Stimulated activated naive CD8-positive, alpha-beta T cell treated with anti-CD3 and anti-CD28 coated beads, Interleukin-15, Interleukin-2, amounts not matched to agents 100 U/mL and 50 U/mL, for 24 hours (primary cell): ENCODE data around the gene RAB5B.

Experiments used
- ATAC-seq: fragments of 150-1000 bp; cut with Tn5 transposase; one replicate; pipeline ENCODE4 v1.10.0; 2021
- DNase-seq: peaks from one replicate; pipeline ENCODE4 v3.0.0; 2021

RAB5B gene, protein sequence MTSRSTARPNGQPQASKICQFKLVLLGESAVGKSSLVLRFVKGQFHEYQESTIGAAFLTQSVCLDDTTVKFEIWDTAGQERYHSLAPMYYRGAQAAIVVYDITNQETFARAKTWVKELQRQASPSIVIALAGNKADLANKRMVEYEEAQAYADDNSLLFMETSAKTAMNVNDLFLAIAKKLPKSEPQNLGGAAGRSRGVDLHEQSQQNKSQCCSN

GRCh38 chr12:55973599-55974307, at the start of gene RAB5B:
Gene RAB5B (plus strand): TSS chr12:55974078. CDS start chr12:55986961, 12,883 bp downstream.
- ATAC-seq (peak; percentile 95), DNase-seq (peak; percentile 96)

- DNase-seq (no peak), ATAC-seq (no peak)
These were observed 48.5 kb upstream of the RAB5B start for GRCh38 chr12:55925371-55925770.

GRCh38 chr12:55925870-55926737, 47.8 kb upstream of the RAB5B start:
- no peak for ATAC-seq
- no peak for DNase-seq

DNA sequence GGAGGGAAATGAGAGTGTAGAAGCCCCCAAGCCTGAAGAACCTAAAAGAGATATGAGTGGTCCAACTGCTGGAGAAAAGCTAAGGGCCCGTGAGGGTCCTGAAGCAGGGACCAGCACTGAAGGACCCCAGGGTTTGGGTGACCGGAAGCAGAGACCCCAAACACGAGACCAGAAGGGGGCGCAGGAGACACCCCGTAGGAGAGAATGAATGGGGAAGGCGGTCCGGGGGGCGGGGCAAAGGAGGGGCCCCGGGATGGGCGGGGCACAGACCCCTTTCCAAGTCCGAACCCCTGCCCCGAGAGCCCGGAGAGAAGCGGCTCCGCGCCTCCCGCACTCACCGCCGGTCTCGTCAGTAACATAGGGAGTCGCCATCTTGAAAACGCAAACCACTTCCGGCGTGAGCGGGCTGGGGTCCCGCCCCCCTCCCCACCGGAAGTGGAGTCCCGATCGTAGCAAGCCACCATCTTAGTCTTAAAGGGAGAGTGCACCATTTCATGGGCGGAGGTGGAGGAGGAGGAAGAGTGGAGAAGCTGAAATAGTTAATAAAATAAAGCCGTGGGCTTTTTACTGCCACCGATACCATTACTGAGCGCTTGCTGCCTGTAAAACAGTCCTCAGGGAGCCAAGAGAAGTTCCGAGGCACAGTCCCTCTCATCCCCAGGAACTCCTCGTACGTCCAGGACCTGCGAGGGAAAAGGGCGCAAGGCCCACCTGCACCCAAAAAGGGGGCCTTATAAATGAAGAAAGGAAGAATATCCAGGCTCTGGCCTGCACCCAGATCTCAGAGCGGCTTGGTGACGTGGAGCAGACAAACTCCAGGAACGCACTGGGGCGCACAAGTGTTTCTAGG, 46.9 kb upstream of the RAB5B start:
- ATAC-seq (peak; percentile 50), DNase-seq (peak; percentile 97)

- ATAC-seq: peak; percentile 29
- DNase-seq: peak; percentile 75
These were observed 46.0 kb upstream of the RAB5B start, which contains the start of gene PYM1 for GRCh38 chr12:55927588-55928502. Gene PYM1 (minus strand): TSS chr12:55927894. CDS start chr12:55927761, 133 bp downstream.

- DNase-seq: peak; percentile 85
These were observed 44.5 kb upstream of the RAB5B start for GRCh38 chr12:55929306-55929791.

DNA sequence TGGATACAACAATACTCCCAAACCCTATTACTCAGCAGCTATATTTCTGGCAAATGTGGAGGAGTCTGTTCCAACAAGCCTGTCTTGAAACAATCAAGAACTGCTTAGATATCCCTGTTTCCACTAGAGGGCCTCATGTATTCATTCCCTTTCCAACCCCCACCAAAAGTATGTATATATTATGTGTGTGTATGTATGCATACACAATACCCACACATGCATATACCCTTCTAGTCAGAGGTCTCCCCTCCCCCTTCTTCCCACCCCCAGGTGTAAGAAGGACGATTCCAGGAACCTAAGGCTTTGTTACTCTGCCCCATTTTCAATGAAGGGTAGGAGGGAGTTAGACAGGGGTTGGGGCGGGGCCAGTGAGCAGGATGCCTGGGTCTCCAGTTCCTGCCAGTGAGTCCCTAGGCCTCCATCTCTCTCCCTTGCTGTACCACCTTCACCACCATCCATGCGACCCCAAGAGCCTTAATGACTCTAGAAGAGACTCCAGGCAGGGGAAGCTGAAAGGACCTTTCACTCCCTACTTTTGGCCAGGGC, 43.0 kb upstream of the RAB5B start, which contains the start of gene DGKA:
TSS of gene DGKA (plus strand) at position 392 of the 546 bp plus-strand sequence. CDS start 5,342 bp downstream, outside the sequence.
- DNase-seq (peak; percentile 82), ATAC-seq (peak; percentile 48)

More at GRCh38 chr12:55929306-55929791, 44.5 kb upstream of the RAB5B start:
- ATAC-seq: peak; percentile 60

DNA sequence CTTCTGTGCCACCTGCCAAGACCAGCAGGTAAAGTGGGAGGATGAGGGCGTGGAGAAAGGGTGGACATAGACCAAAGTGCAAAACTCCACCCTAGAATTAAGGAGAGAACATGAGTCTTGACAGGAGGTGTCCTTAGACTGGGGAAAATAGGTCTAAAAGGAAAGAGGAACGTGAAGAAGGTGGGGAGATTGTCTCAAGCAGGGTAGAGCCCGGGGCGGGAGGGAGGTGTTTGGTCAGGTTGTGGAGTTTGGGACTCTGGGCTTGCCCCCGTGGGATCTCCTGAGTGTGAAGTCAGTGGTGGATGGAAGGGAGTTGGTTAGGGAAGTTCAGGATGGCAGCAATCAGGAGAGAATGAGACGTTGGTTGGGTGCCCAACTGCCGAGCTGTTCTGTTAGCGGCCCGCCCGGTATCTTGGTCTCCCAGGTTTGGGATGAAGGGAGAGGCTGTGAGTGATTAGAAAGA, 42.5 kb upstream of the RAB5B start:
- no peak for ATAC-seq
- DNase-seq: no peak

DNA sequence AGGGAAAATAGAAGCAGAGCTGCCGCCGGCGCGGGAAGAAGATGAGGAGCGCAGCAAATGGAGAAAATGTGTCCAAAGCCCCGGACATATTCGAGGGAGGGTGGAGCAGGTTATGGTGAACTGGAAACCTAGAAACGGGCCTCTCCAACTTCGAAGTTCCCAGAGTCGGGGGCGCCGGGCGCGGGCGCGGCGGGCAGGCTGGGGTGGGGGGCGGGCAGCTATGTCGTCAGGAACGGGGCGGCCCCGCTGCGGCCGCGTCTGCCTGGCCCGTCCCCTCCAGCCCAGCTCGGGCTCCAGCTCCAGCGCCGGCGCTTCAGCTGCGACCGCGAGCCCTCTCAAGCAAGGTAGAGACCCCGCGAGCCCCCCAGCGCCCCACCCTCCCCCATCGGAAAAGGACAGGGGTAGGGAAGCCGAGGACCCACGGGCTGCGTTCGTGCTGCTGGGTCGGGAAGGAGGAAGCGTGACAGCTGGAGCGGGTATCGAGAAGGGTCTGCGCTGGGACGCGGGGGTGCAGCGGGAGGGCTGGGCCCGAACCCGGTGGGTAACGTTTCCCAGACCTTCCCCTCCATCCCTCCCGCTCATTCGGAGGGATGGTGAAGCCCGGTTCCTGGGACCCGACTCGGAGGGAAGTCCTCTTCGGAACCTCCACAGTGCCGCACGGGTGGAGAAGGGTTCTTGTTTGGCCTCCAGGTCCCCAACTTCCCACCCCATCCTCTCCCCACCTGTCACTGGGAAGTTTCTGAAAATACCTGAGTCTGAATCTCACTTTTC, 41.9 kb upstream of the RAB5B start:
- DNase-seq (peak; percentile 55), ATAC-seq (no peak)

DNA sequence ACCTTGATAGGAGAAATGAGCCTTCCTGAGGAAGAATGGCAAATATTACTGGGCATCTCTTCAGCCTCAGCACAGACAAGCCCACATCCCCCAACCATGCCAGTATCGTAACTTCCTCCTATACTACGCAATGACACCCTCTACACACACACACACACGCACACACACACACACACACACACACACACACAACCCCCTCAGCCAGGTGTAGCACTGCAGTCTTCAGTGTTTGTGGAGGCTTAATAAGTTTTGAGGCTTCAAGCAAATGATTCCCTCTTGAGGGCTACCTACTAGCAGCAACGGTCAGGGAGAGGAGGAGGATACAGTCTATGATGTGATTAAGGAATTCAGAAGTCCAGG, 41.3 kb upstream of the RAB5B start:
- ATAC-seq: no peak
- peak; percentile 44 for DNase-seq

- DNase-seq: no peak
- no peak for ATAC-seq
These were observed 40.6 kb upstream of the RAB5B start for GRCh38 chr12:55933169-55933798.

GRCh38 chr12:55933799-55934742, 39.8 kb upstream of the RAB5B start:
- ATAC-seq (no peak), DNase-seq (no peak)

GRCh38 chr12:55934773-55935172, 39.1 kb upstream of the RAB5B start:
- DNase-seq: no peak
- no peak for ATAC-seq

DNA sequence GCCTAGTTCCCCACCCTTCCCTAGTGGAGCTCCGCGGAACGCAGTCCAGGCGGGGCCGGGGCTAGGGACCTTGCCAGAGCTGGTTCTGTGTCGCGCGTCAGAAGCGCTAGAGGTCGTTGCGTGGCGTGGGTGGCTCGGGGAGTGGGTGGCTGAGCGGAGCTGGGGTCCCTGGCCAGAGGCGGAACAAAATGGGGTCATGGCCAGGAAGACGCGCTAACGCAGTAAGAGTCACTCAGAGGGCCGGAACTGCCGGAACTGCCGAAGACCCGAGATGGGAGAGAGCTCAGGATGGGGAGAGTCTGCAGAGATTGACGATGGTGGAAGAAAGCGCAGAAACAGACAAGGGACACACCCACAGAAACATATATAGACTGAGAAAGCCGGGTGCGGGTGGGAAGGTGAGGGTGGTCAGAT, 38.1 kb upstream of the RAB5B start:
- peak; percentile 10 for ATAC-seq
- peak; percentile 51 for DNase-seq

DNA sequence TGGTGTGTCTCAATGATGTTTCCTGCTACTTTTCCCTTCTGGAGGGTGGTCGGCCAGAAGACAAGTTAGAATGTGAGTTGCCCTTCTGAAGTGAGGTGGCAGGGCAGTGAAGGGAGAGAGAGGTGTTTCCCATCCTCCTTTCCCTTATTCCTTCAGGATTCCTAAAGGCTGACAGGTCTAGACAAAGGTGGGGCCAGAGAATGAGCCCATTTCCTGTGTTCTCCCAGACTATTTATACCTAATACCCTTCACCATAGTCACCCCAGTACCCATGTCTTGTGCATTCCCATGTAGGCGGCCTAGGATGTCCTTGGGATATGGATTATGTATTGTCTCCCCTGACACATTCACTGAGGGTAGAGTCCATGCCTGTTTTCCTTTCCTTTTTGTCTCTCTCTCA, 35.9 kb upstream of the RAB5B start:
- DNase-seq (no peak), ATAC-seq (no peak)

DNA sequence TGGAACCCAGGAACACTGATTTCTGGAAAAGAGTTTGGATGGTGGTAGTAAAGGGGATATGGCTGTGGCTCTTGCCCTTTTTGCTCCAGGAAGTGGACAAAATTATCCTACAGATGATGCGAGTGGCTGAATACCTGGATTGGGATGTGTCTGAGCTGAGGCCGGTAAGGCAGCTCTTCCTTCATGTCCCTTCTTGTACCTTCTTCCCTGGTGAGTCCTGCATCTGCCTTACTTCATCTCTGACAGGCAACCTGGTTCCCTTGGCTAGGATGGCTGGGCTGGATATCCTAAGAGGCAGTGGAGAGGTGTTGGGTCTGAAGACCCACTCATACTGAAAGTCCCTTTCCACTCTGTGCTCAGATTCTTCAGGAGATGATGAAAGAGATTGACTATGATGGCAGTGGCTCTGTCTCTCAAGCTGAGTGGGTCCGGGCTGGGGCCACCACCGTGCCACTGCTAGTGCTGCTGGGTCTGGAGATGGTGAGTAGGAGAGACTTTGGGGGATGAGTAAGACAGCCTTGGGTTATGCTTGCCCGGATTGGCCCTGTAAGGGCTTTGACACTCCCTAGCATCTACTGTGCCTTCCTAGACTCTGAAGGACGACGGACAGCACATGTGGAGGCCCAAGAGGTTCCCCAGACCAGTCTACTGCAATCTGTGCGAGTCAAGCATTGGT, 34.9 kb upstream of the RAB5B start:
- DNase-seq: no peak
- peak; percentile 55 for ATAC-seq
